Stomach (tissue), 4 donors: ENCODE data around the gene ARHGAP29.

Experiments
- EP300 ChIP-seq: sonication (generic); formaldehyde crosslinking; IDR thresholded peaks from one replicate; pipeline ENCODE4 v1.6.1; 2017; ENCODE audit warnings: antibody characterized with exemption
- TF ChIP-seq, protein P1 (sequence below), 7 experiments: fragments of 450-650 bp in 4 of 7; fragments of 200-600 bp in 3 of 7; sonication (generic) in 3 of 7; IDR thresholded peaks; one replicate each; pipeline ENCODE4 v1.5.1; 2016 to 2019; ENCODE audit warnings: antibody characterized with exemption in 7 of 7, control low read depth in 2 of 7, mild to moderate bottlenecking in 1 of 7

GRCh38 chr1:94143809-94144176 is 93.6 kb downstream of the ARHGAP29 start:
- TF ChIP-seq, protein P1, sequence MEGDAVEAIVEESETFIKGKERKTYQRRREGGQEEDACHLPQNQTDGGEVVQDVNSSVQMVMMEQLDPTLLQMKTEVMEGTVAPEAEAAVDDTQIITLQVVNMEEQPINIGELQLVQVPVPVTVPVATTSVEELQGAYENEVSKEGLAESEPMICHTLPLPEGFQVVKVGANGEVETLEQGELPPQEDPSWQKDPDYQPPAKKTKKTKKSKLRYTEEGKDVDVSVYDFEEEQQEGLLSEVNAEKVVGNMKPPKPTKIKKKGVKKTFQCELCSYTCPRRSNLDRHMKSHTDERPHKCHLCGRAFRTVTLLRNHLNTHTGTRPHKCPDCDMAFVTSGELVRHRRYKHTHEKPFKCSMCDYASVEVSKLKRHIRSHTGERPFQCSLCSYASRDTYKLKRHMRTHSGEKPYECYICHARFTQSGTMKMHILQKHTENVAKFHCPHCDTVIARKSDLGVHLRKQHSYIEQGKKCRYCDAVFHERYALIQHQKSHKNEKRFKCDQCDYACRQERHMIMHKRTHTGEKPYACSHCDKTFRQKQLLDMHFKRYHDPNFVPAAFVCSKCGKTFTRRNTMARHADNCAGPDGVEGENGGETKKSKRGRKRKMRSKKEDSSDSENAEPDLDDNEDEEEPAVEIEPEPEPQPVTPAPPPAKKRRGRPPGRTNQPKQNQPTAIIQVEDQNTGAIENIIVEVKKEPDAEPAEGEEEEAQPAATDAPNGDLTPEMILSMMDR (IDR thresholded peaks at IDR 0.05), result no peak
- TF ChIP-seq EP300, result no peak
